Activated naive CD8-positive, alpha-beta T cell treated with anti-CD3 and anti-CD28 coated beads for 36 hours (primary cell): ENCODE results near the gene COL10A1. TPM values are rescaled to one million over a fixed set of nuclear protein-coding genes. Genes with fewer than 3 reads are reported as not detected.

ENCODE experiments used
- DNase-seq: peaks from one replicate; pipeline ENCODE4 v3.0.0; 2021
- H3K27ac Mint-ChIP-seq: one replicate; pipeline ENCODE4 v1.8.0; 2022; ENCODE audit warnings: mild to moderate bottlenecking, moderate library complexity, mixed read lengths
- H3K27me3 Mint-ChIP-seq: one replicate; pipeline ENCODE4 v1.8.0; 2022; ENCODE audit warnings: mild to moderate bottlenecking, mixed read lengths
- H3K36me3 Mint-ChIP-seq: one replicate; pipeline ENCODE4 v1.8.0; 2021; ENCODE audit warnings: mild to moderate bottlenecking, mixed read lengths
- H3K4me1 Mint-ChIP-seq: one replicate; pipeline ENCODE4 v1.8.0; 2021; ENCODE audit warnings: mixed read lengths
- H3K4me3 Mint-ChIP-seq: one replicate; pipeline ENCODE4 v1.8.0; 2022; ENCODE audit warnings: mild to moderate bottlenecking, moderate library complexity, mixed read lengths
- H3K9me3 Mint-ChIP-seq: one replicate; pipeline ENCODE4 v1.8.0; 2022; ENCODE audit warnings: mixed read lengths
- total RNA-seq, 2 experiments: library from RNA; stranded (reverse); gene quantifications; one replicate each; pipeline ENCODE4 v1.2.3, GENCODE V29; 2021

Gene COL10A1
- total RNA-seq, 2 experiments from 2014 or later: not detected

- no peaks in the 10 kb centered on the region for H3K36me3 Mint-ChIP-seq
- H3K27ac Mint-ChIP-seq: no peak overlapping the region
- H3K9me3 Mint-ChIP-seq: no peaks in the 10 kb centered on the region
- peaks cover 26% of the 10 kb centered on the region for H3K27me3 Mint-ChIP-seq
- DNase-seq: no peak
- no peak overlapping the region for H3K4me3 Mint-ChIP-seq
- H3K4me1 Mint-ChIP-seq: peaks cover 2% of the 10 kb centered on the region
Observed at GRCh38 chr6:116083052-116083451, 42.9 kb downstream of the COL10A1 start.

- Mint-ChIP-seq H3K4me3 (no peak overlapping the region), H3K27ac (no peak overlapping the region), H3K27me3 (peaks cover 36% of the 10 kb centered on the region), H3K36me3 (no peaks in the 10 kb centered on the region), H3K9me3 (no peaks in the 10 kb centered on the region), H3K4me1 (no peaks in the 10 kb centered on the region)
- DNase-seq: no peak
Observed at GRCh38 chr6:116078945-116079344, 47.0 kb downstream of the COL10A1 start.

DNA sequence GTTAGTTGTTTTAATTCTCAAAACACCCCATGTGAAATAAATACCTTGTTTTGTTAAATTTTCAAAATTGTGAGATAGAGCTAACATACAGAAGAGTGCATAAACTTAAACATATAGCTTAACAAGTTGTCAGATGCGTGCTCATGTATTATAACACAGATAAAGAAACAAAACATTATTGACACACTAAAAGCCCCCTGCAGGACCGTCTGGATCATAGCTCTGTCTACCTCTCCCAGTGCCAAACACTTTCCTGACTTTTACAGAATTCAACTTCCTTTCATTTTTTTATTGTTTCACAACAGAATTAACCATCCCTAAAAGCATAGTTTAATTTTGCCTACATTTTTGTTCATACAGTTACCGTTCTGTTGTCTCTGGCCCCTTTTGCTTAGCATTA is 47.4 kb downstream of the COL10A1 start:
- H3K27me3 Mint-ChIP-seq: peaks cover 36% of the 10 kb centered on the region

DNA sequence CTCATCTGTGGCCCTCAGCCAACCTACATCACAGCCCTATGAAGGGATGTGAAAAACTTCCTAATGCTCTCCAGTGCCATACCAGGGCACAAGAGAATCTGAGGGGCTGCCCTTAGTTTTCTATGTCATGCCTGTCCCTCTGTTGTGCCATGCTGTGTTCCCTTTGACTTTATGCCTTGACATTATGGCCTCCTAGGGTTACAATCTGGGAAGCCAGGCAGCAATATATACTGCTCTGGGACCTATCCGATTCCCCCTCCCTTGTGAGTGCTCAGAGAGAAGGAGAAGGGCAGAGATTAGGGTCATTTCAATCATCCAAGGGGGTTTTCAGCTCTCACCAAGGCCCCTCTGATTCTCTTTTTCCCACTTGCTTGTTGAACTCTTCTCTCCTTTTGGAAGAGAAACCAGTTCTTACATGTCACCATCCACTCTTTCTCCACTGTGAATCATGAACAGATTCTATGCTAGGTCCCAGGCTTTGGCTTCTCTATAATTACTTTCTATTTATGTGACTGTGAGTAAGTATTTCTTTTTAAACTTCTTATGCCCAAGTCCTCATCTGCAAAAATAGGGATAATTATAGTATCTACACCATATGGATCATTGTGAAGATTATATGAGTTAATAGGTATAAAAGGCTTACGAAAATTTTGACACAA is 51.1 kb downstream of the COL10A1 start:
- Mint-ChIP-seq H3K9me3 (no peaks in the 10 kb centered on the region), H3K27ac (no peak overlapping the region), H3K36me3 (no peaks in the 10 kb centered on the region), H3K27me3 (peaks cover 26% of the 10 kb centered on the region), H3K4me1 (peaks cover 7% of the 10 kb centered on the region), H3K4me3 (no peak overlapping the region)
- no peak for DNase-seq

More for the DNA sequence above, 47.4 kb downstream of the COL10A1 start:
- DNase-seq: no peak
- no peaks in the 10 kb centered on the region for H3K36me3 Mint-ChIP-seq
- H3K9me3 Mint-ChIP-seq: no peaks in the 10 kb centered on the region
- no peak overlapping the region for H3K4me3 Mint-ChIP-seq
- H3K4me1 Mint-ChIP-seq: no peaks in the 10 kb centered on the region
- H3K27ac Mint-ChIP-seq: no peak overlapping the region

DNA sequence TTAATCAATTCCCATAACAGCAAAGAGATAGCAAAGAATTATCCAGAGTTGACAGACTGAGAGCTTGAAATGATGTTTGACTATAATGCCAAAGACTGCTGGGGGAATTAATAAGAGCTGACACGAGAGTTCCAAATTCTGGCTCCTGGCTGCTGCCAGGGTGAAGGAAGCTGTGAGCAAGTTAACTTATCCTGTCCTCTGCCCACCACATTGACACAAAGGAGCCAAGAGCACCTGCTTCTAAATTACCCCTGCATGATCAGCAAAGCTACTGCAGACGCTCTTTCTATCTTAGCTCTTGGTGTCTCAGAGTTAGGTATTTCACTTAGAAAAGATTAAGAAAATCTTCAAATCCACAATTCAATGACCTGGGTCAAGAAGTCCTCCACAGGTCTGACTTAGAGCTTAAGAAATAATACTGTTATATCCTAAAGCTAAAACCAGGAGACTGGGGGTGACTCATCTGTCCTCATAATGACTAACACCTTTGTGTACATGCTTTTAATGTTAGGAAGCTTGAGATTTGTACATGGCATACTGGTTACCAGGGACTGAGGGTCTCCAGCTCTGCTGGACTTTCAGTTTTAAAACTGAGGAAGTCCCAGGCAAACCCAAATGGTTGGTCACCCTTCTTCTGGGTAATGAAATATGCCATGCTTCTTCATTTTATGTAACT is 52.0 kb downstream of the COL10A1 start:
- H3K9me3 Mint-ChIP-seq: no peaks in the 10 kb centered on the region
- H3K4me1 Mint-ChIP-seq: peaks cover 7% of the 10 kb centered on the region
- no peak overlapping the region for H3K4me3 Mint-ChIP-seq
- no peak for DNase-seq
- H3K27ac Mint-ChIP-seq: no peak overlapping the region
- H3K27me3 Mint-ChIP-seq: peaks cover 22% of the 10 kb centered on the region
- H3K36me3 Mint-ChIP-seq: no peaks in the 10 kb centered on the region

DNA sequence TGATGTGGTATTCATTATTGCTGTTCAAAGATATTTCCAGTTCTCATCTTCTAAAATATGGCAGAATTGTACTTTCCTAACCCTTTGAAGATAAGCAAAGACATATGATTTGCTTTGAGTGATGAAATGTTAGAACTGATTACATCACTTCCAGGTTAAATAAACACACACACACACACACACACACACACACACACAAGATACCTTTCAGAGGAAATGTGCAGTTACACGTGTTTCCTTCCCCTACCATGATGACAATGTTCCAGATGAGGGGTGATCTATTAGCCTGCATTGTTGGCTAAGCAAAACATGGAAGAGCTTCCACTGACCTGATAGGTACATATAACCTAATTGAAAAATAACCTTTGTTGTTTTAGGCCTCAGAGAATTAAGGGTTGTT is 53.6 kb downstream of the COL10A1 start:
- Mint-ChIP-seq H3K4me3 (no peak overlapping the region), H3K27ac (no peak overlapping the region), H3K9me3 (no peaks in the 10 kb centered on the region), H3K4me1 (peaks cover 7% of the 10 kb centered on the region), H3K36me3 (no peaks in the 10 kb centered on the region), H3K27me3 (peaks cover 12% of the 10 kb centered on the region)
- no peak for DNase-seq

DNA sequence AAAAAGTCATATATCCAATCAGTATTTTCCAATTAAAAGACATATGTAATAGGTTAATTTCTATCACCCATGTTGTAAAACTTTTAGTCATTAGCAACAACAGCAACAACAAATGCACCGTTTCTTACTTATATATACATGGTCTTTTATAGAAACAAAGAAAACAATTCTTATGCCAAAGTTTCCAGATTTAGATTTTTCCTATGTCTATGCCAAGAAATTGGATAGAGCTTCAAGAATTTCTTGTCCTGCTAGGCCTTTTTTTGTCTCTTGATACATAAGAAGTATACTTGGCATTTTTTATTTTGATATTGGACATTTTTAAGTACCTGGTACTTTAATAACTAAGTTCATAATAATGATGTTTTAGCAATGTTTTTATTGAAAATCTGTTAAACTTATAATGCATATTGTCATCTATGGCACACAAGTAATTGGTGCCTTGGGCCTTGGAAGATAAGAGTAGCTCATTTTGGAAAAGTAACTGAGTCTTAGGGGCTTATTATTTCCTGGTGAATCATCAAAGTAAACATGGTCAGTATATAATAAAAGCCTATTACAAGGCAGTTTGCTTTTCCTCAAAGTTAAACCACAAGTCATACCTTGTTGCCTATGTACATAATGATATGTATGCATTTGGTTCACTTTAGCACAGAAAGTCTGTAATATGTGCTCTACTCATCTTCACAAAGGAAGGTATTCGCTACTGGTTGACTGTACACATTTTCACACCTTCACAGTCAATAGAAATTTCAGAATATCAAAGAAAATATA is 55.1 kb downstream of the COL10A1 start:
- peaks cover 10% of the 10 kb centered on the region for H3K27me3 Mint-ChIP-seq
- H3K36me3 Mint-ChIP-seq: no peaks in the 10 kb centered on the region
- H3K4me1 Mint-ChIP-seq: peaks cover 7% of the 10 kb centered on the region
- no peaks in the 10 kb centered on the region for H3K9me3 Mint-ChIP-seq
- H3K27ac Mint-ChIP-seq: no peak overlapping the region
- DNase-seq: no peak
- H3K4me3 Mint-ChIP-seq: no peak overlapping the region

GRCh38 chr6:116070101-116070500 is 55.8 kb downstream of the COL10A1 start:
- Mint-ChIP-seq H3K9me3 (no peaks in the 10 kb centered on the region), H3K36me3 (no peaks in the 10 kb centered on the region), H3K27ac (no peak overlapping the region), H3K4me1 (peaks cover 7% of the 10 kb centered on the region), H3K27me3 (peaks cover 7% of the 10 kb centered on the region), H3K4me3 (no peak overlapping the region)
- DNase-seq: no peak

Other genes starting within 250 kb of the COL10A1 start
- gene FRK, start 65.2 kb downstream of the COL10A1 start, total RNA-seq: under 1 TPM; 0.06 to 0.08 TPM
- gene NT5DC1, start 25.3 kb downstream of the COL10A1 start, total RNA-seq: 10 to 100 TPM; 42.6 to 47.1 TPM
- gene TSPYL4, start 127.9 kb upstream of the COL10A1 start, total RNA-seq: 10 to 100 TPM; 15.1 to 15.2 TPM
- gene TSPYL1, start 153.8 kb upstream of the COL10A1 start, total RNA-seq: 10 to 100 TPM; 45.4 to 46.0 TPM
- gene DSE, start 244.8 kb upstream of the COL10A1 start, total RNA-seq: 1 to 10 TPM; 3.2 to 4.9 TPM